LHCN-M2 (cell line): Measurements from ENCODE around the gene RYR1. TPM values are rescaled to one million over a fixed set of nuclear protein-coding genes. Genes with fewer than 3 reads are reported as not detected.
"Not testable (repeated sequence)": the region's sequence is repeated elsewhere in the genome, so short reads cannot be mapped to it uniquely, and the experiment has no call there.

Source experiments
- DNase-seq: peaks from one replicate; pipeline ENCODE4 v3.0.0-alpha.2; 2012; ENCODE audit warnings: low read depth
- total RNA-seq: library from RNA; depleted of rRNA; stranded (reverse); fragments of >200 nt; gene quantifications from 2 replicates; pipeline ENCODE4 v1.2.3, GENCODE V29; 2014

The RYR1 gene
- total RNA-seq, 1 experiment from 2014 or later, result 1.6 TPM

DNA sequence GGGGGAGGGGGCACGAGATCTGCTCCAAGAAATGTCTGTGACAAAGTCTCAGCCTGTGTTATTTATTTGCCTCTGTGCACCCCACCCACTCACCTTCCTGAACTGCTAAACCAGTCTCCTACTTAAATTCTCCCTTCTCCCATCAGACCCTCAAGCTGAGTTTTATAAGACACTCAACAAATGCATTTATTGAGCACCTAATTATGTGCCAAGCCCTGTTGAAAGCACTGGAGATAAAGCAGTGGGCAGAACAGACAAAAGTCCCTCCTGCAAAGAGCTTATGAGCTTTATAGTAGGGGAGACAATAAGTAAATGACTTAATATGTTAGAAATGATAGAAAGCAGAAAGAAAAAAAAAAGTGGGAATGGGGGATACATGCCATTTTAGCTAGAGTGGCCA lies 34.0 kb upstream of the RYR1 start:
- no peak for DNase-seq

DNA sequence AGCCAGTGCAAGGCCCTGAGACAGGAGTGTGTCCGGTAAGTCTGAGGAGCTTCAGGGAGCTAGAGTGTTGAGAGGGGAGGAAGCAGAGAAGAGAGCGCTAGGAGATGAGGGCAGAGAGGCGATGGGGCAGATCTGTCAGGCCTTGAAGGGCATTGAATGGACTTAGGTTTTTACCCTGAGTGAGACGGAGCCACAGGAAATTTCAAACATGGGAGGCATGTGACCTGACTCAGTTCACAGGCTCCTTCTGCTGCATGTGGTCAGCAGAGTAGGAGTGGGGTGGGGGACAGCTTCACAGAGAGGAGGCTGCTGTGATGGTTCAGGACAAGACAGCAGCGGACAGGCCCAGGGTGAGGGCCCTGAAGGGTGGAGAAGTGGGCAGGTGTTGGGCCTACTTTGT lies 33.1 kb upstream of the RYR1 start:
- no peak for DNase-seq

DNA sequence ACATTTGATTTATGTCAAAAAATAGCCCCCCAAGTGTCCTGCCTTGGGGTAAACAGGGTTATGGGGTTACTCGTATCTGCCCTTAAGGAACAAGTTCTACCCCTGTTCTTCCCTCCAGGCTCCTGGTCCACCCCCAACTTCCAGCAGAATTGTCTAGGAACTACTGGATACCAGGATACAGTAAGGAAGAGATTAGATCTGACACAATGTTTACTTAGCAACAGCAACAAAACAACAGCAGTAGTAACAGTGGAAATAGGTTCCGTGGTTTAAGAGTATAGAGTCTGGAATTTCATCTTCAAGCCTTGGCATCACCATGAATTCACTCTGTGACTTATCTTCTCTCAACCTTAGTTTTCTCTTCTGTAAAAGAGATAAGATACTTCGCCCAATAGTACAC lies 32.3 kb upstream of the RYR1 start:
- DNase-seq, result peak; percentile 57

DNA sequence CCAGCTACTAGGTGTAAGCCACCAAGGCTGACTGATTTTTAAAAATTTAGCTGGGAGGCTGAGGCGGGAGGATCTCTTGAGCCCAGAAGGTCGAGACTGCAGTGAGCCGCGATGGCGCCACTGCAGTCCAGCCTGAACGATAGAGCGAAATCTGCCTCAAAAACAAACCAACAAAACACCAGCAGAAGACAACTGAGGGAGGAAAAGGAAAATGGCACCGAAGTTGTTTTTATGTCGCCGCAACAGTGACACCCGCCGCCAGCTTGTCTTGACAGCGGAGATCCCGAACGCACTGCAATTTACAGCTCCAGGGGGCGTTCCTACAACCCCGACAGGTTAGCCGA lies 30.9 kb upstream of the RYR1 start:
- DNase-seq, result no peak

DNA sequence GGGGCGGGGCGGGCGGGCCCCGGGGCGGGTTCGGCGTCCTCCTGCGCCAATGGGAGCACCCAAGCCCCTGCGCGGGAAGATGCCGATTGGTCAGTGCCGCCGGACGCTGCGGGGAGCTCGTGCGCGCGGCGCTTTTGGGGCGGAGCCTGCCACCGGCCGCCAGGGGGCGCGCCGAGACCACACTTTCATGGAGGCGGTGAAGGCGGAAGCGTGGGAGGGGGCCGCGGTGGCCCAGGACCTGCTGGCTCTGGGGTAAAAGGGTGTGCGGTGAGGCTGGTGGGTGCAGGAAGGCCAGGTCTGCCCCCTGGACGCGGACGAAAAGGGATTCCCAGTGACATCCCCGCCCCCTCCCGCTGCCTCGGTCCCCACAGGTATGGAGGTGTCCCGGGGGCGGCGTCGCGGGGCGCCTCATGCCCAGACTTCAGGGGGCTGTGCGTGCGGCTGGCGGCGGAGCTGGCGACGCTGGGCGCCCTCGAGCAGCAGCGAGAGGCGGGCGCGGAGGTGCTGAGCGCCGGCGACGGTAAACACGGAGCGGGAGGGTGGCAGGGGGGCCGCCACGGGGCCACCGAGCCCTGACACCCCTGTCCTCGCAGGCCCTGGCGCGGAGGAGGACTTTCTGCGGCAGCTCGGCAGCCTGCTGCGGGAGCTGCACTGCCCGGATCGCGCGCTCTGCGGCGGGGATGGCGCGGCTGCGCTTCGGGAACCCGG lies 30.4 kb upstream of the RYR1 start, which contains the start of gene FAM98C:
FAM98C (plus strand) TSS at position 127 of the 708 bp plus-strand sequence; CDS start at position 188, 61 bp downstream.
- peak; percentile 94 for DNase-seq

DNA sequence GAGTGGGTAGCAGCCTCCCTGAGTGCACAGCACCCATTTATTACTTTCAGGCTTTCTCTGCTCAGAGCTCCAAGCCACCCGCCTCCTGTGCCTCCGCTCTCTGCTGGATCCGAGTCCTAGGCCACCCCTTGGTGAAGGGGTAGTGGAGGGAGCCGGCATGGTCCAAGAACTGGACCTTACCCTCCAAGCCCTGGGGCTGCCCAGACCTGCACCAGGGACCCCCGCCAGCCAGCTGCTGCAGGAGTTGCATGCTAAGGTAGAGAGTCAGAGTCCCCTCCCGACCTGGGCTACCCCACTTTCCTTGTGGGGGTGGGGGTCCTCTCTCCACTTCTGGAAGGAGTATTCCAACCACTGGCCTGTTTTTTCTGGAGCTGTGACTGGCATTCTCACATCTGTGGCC lies 28.6 kb upstream of the RYR1 start:
- DNase-seq, result no peak

DNA sequence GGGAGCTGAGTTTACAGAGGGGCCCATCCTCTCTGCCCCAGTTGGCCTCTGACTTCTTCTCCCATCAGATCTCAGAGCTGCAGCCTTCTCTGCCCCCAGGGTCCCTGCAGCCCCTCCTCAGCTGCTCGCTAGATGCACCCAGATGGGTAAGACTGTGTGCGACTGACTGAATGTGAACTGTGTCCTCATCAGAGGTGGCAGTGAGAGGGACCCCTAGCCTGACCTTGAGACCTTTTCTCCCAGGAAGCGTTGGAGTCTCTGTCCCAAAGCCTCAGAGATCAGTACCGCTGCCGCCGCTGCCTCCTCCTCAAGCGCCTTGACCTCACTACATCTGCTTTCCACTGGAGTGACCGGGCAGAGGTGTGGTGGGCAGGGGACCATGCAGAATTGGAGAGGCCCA lies 28.2 kb upstream of the RYR1 start:
- DNase-seq, result no peak

DNA sequence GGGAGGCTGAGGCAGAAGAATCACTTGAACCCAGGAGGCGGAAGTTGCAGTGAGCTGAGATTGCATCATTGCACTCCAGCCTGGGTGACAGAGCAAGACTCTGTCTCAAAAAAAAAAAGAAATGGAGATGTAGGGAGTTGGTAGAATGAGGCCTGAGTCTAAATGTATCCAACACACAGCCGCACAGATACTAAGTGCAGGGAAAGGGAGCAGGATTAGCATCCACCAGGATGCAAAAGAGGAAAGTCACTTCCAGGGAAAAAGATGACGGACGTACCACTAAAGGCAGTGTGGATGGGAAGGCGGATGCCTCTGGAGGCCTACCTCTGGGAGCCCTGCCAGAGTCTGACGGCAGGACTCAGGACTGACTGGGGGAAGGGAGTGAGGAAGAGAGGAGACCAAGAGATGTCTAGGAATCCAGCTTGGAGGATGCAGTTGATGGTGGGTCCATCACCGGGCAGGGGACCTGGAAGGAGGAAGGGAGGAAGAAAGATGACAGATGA lies 23.8 kb upstream of the RYR1 start:
- no peak for DNase-seq

DNA sequence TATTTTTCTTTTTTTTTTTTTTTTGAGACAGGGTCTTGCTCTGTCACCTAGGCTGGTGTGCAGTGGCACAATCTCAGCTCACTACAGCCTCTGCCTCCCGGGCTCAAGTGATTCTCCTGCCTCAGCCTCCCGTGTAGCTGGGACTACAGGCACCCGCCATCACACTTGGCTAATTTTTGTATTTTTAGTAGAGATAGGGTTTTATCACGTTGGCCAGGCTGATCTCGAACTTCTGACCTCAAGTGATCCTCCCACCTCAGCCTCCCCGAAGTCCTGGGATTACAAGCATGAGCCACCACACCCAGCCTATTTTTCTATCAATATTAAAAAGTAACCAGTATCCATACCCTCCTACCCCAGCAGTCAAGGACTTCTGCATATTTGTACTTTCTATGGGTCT lies 23.1 kb upstream of the RYR1 start:
- not testable (repeated sequence) for DNase-seq

DNA sequence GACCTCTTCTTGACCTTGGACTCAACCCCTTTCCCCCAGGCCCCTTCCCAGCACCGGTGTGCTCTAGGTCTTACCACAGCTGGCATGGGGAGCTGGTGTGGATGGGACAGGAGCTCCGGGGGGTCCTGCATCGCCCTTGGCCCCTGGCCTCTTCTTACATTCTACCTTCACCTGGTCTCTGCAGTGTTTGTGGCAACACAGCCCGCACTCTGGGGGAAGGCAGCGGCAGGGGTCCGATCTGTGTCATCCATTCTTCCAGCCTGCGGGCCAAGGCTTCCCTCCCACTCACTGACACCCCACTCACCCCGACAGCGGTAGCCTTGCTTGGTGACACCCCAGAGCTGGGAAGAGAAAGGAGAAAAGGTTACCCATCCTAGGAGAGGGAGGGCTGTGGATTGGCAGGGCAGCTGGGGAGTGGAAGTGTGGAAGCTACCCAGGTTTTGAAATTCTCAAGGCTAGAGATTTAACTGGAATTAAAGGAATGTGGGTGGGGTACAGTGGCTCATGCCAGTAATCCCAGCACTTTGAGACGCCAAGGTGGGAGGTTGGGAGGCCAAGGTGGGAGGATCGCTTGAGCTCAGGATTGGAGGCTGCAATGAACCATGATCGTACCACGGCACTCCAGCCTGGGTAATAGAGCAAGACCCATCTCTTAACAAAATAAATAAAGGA lies 22.3 kb upstream of the RYR1 start:
- DNase-seq, result no peak

DNA sequence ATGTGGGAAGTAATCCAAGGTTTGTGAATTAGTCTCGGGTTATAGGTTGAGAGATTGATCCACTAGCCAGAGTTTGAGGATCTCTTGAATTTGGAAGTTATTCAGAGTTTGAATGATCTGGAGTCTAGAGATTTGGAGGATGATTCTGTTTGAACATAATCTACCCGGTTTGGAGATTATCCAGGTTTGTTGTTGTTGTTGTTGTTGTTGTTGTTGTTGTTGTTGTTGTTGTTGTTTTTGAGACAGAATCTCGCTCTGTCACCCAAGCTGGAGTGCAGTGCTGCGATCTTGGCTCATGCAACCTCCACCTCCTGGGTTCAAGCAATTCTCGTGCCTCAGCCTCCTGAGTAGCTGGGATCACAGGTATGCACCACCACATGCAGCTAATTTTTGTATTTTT lies 21.6 kb upstream of the RYR1 start:
- not testable (repeated sequence) for DNase-seq

DNA sequence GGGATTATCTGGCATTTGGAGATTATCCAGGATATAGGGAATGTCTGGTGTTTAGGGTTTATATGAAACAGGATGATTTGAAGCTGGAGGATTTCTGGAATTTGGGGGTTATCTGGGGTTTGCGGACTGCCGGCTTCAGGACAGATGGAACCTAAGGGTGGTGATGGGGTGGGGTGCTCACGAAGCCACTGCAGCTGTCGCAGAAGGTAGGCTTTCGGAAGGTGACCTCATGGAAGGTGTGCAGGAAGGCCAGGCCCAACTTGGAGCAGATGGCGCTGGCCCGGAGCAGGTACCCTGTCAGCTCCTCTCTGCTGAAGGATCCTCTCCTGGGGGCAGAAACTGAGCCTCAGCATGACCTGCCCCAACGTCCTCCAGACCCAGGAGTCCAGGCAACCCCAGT lies 21.0 kb upstream of the RYR1 start:
- DNase-seq, result no peak

DNA sequence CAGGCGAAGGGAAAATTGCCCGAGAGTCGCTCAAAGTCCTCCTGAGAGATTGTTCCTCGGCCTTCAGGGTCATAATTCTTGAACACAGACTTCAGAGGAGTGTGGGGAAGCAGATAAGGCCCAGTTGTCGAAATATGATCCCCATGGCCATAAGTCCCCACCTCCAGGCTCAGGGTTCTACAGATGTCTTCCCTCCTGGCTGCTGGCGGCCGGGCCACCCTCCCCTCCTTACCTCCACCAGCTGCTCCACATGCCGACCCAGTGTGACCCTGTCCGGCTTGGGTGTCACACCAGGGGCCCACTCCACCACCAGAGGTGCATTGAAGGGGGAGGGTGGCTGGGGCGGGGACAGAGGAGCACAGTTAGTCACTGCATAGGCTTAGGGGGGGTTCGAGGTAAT lies 20.5 kb upstream of the RYR1 start:
- DNase-seq, result no peak

DNA sequence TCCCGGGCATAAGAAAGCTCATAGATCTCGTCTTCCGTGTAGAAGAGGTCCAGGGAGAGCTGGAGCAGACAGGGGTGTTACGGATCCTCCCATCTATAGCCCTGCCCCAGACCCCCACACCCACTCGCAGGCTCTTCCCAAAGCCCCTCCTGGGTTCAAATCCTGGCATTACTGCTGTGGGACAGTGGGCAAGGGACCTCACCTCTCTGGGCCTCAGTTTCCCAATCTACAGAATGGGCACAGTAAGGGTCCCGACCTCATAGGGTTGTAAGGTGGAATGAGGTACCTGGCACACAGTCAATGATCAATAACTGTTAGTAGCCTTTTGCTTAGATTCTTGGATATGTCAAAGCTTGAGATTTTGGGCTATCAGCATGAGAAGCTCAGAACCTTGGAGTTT lies 20.1 kb upstream of the RYR1 start:
- DNase-seq, result no peak

DNA sequence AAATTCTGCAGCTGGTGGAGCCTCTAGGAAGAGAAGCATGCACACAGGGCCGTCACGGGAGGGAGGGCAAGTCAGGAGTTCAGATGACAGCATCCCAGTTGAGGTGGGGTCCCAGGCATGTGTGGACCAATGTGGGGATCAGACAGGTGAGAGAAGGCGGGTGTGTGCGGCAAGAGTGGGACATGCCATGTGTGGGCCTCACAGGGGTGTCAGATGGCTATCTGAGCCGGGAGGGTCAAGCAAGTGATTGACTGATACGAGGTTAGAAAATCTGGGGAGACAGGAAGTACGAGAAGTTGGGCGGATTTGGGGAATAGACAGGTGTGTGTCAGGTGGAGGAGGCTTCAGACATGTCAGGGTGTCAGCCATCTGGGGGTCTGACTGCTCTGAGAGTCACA lies 16.3 kb upstream of the RYR1 start:
- no peak for DNase-seq

DNA sequence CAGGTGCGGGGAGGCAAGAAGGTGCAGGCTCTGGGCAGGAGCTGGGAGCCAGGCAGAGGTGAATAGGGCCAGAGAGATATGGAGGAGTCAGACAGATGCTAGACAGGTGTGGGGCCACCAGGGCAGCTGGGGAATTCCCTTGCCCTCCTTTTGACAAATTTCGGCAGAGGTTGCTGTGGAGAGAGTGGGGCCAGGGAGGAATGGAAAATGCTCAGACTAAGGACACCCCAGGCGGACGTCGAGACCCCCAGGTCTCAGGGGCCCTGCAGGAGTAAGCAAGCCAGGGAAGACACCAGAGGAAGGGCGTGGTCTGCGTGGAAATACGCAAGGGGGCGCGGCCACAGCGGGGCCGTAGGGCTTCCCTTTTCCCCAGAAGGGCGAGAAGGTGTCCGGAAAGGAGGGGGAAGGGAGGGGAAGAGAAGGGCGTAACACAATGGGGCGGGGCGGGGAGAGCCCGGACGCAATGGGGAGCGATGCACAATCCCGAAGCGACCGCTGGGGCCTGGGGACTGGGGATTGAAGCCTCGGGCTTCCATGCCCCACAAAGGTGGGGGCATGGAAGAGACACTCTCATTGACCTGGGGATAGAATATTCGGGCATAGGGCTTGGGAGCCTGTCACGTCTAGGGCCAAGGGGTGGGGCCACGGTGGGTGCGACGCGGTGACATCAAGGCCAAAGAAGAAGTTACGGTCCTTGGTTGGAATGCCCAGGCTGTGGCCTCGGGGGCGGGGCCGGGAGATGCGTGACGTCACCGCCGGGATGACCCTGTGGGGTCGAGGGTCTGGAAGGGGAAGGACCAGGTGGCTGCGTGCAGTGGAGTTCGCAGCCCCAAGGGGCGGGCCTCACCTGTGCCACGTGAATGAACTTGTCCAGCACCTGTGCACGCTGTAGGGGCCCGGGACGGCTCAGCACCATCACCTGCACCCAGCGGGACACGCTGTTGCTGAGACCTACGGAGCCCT lies 15.7 kb upstream of the RYR1 start:
- no peak for DNase-seq

DNA sequence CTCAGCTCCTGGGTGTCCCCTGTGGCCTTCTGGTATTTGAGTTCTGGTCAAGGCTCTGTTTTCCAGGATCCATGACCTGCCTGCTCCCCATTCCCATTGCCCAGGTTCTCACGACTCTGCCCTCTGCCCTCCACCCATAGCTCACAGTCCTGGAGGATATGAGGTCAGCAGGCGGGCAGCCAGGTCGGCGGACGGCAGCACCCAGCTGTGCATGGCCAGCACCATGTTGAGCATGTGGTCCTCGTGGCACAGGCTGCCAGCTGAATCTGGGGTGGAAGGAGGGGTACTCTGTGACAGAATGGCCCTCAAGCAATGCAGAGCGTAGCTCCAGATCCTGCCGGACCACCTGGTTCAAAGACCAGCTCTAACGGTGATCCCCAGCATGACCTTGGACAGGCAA lies 12.6 kb upstream of the RYR1 start:
- DNase-seq, result no peak

DNA sequence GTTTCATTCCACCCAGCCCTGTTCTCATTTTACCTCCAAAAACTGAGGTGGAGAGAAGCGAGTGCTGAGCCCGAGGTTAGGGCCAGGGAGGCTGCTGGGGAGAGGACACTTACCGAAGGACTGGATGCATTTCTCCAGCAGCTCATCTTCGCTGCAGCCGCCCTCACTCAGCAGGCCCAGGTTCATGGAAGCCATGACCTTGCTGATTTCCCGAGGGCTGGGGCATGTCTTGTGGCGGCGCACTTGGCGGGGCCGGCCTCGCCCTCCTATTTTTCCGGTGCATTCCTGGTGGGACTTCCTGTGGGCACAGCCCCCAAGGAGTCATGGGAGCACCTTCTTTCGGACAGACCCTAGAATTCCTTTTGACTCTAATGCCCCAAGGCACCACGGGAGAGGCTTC lies 11.6 kb upstream of the RYR1 start:
- DNase-seq, result no peak

DNA sequence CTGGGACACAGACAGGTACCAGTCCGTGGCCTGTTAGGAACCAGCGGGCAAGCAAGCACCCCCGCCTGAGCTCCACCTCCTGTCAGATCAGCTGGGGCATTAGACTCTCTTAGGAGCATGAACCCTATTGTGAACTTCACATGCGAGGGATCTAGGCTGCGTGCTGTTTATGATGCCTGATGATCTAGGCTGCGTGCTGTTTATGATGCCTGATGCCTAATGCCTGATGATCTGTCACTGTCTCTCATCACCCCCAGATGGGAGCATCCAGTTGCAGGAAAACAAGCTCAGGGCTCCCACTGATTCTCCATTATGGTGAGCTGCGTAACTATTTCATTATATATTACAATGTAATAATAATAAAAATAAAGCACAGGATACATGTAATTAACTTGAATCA lies 11.1 kb upstream of the RYR1 start:
- no peak for DNase-seq

DNA sequence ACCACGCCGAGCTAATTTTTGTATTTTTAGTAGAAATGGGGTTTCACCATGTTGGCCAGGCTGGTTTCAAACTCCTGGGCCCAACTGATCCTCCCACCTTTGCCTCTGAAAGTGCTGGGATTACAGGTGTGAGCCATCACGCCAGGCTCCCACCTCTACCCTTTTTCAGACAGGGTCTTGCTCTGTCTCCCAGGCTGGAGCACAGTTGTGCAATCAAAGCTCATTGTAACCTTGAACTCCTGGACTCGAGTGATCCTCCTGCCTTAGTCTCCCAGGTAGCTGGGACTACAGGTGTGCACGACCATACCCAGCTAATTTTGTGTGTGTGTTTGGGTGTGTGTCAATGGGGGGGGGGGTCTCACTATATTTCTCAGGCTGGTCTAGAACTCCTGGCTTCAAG lies 9.2 kb upstream of the RYR1 start:
- no peak for DNase-seq

DNA sequence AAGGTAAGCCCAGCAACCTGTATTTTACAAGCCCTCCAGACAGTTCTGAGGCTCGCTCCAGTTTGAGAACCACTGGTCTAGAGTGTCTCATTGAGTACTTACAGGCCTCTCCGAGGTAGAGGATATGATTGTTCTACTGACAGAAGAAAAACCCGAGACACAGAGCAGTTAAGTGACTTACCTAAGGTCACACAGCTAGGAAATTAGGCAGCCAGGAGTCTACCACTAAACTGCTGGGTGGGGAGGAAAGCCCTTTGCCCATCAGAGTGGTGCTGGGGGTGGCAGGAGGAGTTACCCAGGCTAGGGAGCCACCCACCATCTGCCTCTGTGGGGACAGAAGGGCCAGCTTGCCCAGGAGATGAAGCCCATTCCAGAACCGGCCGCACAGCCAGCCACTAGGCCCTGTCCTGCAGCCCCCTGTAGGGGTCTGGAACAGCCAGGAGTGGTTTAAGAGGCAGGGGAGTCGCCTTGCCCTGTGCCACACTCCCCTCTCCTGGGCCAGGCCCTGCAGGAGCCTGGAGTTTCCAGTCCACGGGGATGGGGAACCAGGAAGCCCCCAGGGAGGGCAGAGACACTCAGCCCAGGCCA lies 8.2 kb upstream of the RYR1 start:
- DNase-seq, result no peak
